Measurements from ENCODE around the gene RNASE4.
"Not testable (repeated sequence)": the region's sequence is repeated elsewhere in the genome, so short reads cannot be mapped to it uniquely, and the experiment has no call there.

DNA sequence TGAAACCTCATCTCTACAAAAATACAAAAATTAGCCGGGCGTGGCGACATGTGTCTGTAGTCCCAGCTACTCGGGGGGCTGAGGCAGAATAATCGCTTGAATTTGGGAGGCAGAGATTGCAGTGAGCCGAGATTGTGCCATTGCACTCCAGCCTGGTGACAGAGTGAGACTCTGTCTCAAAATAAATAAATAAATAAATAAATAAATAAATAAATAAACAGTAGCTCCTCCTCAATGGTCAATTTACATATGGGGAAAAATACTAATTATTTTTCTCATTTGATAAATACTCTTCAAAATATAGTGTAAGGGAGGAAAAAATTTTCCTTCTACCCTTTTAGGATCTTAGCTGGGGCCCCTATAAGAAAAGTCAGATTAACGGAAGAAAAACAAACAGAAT, 53.9 kb downstream of the RNASE4 start:
- TF ChIP-seq, protein P1, sequence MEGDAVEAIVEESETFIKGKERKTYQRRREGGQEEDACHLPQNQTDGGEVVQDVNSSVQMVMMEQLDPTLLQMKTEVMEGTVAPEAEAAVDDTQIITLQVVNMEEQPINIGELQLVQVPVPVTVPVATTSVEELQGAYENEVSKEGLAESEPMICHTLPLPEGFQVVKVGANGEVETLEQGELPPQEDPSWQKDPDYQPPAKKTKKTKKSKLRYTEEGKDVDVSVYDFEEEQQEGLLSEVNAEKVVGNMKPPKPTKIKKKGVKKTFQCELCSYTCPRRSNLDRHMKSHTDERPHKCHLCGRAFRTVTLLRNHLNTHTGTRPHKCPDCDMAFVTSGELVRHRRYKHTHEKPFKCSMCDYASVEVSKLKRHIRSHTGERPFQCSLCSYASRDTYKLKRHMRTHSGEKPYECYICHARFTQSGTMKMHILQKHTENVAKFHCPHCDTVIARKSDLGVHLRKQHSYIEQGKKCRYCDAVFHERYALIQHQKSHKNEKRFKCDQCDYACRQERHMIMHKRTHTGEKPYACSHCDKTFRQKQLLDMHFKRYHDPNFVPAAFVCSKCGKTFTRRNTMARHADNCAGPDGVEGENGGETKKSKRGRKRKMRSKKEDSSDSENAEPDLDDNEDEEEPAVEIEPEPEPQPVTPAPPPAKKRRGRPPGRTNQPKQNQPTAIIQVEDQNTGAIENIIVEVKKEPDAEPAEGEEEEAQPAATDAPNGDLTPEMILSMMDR (IDR thresholded peaks at IDR 0.05; ENCODE audit: low read depth, low read length), result not testable (repeated sequence)
- not testable (repeated sequence) for TF ChIP-seq POLR2A (IDR thresholded peaks at IDR 0.05; ENCODE audit: extremely low read depth, insufficient read length)
